ENCODE measurements around the gene RGS9BP. TPM values are rescaled to one million over a fixed set of nuclear protein-coding genes. Genes with fewer than 3 reads are reported as not detected.

Gene RGS9BP
- total RNA-seq, 1 donor from 2014 or later, result 0.29 TPM

- Mint-ChIP-seq H3K27ac (no peak overlapping the region), H3K27me3 (ENCODE audit: low read depth) (no peaks in the 10 kb centered on the region), H3K36me3 (no peaks in the 10 kb centered on the region), H3K4me1 (peaks cover 9% of the 10 kb centered on the region), H3K9me3 (no peaks in the 10 kb centered on the region), H3K4me3 (no peak overlapping the region)
- no peak for DNase-seq (ENCODE audit: low spot score in 2 of 2, unreplicated experiment in 2 of 2)
- no peak for TF ChIP-seq CTCF (IDR thresholded peaks at IDR 0.05; ENCODE audit: unreplicated experiment)
Observed at GRCh38 chr19:32686847-32687475, 11.3 kb downstream of the RGS9BP start.

- no peak overlapping the region for H3K4me3 Mint-ChIP-seq
- H3K27ac Mint-ChIP-seq, result no peak overlapping the region
- no peaks in the 10 kb centered on the region for H3K36me3 Mint-ChIP-seq
- no peak for DNase-seq (ENCODE audit: low spot score in 2 of 2, unreplicated experiment in 2 of 2)
- no peaks in the 10 kb centered on the region for H3K9me3 Mint-ChIP-seq
- no peak for TF ChIP-seq CTCF (IDR thresholded peaks at IDR 0.05; ENCODE audit: unreplicated experiment)
- H3K27me3 Mint-ChIP-seq (ENCODE audit: low read depth), result no peaks in the 10 kb centered on the region
- peaks cover 11% of the 10 kb centered on the region for H3K4me1 Mint-ChIP-seq
Observed at GRCh38 chr19:32687681-32688080, 12.0 kb downstream of the RGS9BP start.

- DNase-seq (ENCODE audit: low spot score in 2 of 2, unreplicated experiment in 2 of 2), result no peak
- no peak for TF ChIP-seq CTCF (IDR thresholded peaks at IDR 0.05; ENCODE audit: unreplicated experiment)
- no peaks in the 10 kb centered on the region for H3K36me3 Mint-ChIP-seq
- no peak overlapping the region for H3K27ac Mint-ChIP-seq
- no peaks in the 10 kb centered on the region for H3K27me3 Mint-ChIP-seq (ENCODE audit: low read depth)
- H3K4me3 Mint-ChIP-seq, result no peak overlapping the region
- peaks cover 18% of the 10 kb centered on the region for H3K4me1 Mint-ChIP-seq
- no peaks in the 10 kb centered on the region for H3K9me3 Mint-ChIP-seq
Observed at GRCh38 chr19:32688311-32688710, 12.7 kb downstream of the RGS9BP start.

GRCh38 chr19:32691291-32691951, 15.8 kb downstream of the RGS9BP start, which contains the start of gene NUDT19:
NUDT19 (plus strand) TSS chr19:32691821; CDS start chr19:32691961, 140 bp downstream.
- peak within 1 kb of the TSS; percentile 90 for H3K27ac Mint-ChIP-seq
- peak within 1 kb of the TSS; percentile 77 for H3K4me3 Mint-ChIP-seq
- H3K36me3 Mint-ChIP-seq, result no peaks in the 10 kb centered on the region
- H3K27me3 Mint-ChIP-seq (ENCODE audit: low read depth), result no peaks in the 10 kb centered on the region
- DNase-seq (ENCODE audit: low spot score in 2 of 2, unreplicated experiment in 2 of 2), result peak; percentile 51 to 75
- no peaks in the 10 kb centered on the region for H3K9me3 Mint-ChIP-seq
- peaks cover 41% of the 10 kb centered on the region for H3K4me1 Mint-ChIP-seq
- TF ChIP-seq CTCF (IDR thresholded peaks at IDR 0.05; ENCODE audit: unreplicated experiment), result no peak

GRCh38 chr19:32691952-32692726, 16.5 kb downstream of the RGS9BP start:
- no peaks in the 10 kb centered on the region for H3K9me3 Mint-ChIP-seq
- no peak for TF ChIP-seq CTCF (IDR thresholded peaks at IDR 0.05; ENCODE audit: unreplicated experiment)
- peaks cover 3% of the 10 kb centered on the region for H3K36me3 Mint-ChIP-seq
- peak; percentile 25 to 60 for DNase-seq (ENCODE audit: low spot score in 2 of 2, unreplicated experiment in 2 of 2)
- peak overlapping the region; percentile 64 for H3K27ac Mint-ChIP-seq
- peaks cover 41% of the 10 kb centered on the region for H3K4me1 Mint-ChIP-seq
- peak overlapping the region; percentile 77 for H3K4me3 Mint-ChIP-seq
- no peaks in the 10 kb centered on the region for H3K27me3 Mint-ChIP-seq (ENCODE audit: low read depth)

Measured in mesothelial cell of epicardium (in vitro differentiated cells).